Heart right ventricle (tissue), 16 donors: ENCODE data around the gene BTBD2. TPM values are rescaled to one million over a fixed set of nuclear protein-coding genes. Genes with fewer than 3 reads are reported as not detected.

Source experiments
- ATAC-seq, 8 donors: fragments of 200-7000 bp; cut with Tn5 transposase; one replicate each; pipeline ENCODE4 v1.9.1; 2020; ENCODE audit warnings: mild to moderate bottlenecking in 8 of 8, moderate library complexity in 8 of 8, moderate number of reproducible peaks in 1 of 8
- DNase-seq, 2 donors: peaks; one replicate each; pipeline ENCODE4 v3.0.0-alpha.2; 2020
- H3K27ac ChIP-seq, 10 donors: fragments of 200-600 bp; sonication (generic) in 2 of 10; one replicate each; pipeline versions ENCODE4 v1.5.0 to v1.8.0; 2020 to 2022; ENCODE audit warnings: mild to moderate bottlenecking in 3 of 10
- H3K27me3 ChIP-seq, 7 donors: fragments of 200-600 bp; one replicate each; pipeline ENCODE4 v1.8.0; 2021 to 2022; ENCODE audit warnings: mild to moderate bottlenecking in 2 of 7
- H3K36me3 ChIP-seq, 9 donors: fragments of 200-600 bp; sonication (generic) in 1 of 9; one replicate each; pipeline versions ENCODE4 v1.5.0 to v1.8.0; 2020 to 2022; ENCODE audit warnings: mild to moderate bottlenecking in 2 of 9
- H3K4me1 ChIP-seq, 9 donors: fragments of 200-600 bp; sonication (generic) in 1 of 9; one replicate each; pipeline versions ENCODE4 v1.5.0 to v1.8.0; 2020 to 2022; ENCODE audit warnings: mild to moderate bottlenecking in 4 of 9
- H3K4me3 ChIP-seq, 10 donors: fragments of 200-600 bp; sonication (generic) in 2 of 10; one replicate each; pipeline versions ENCODE4 v1.5.0 to v1.8.0; 2020 to 2022; ENCODE audit warnings: mild to moderate bottlenecking in 7 of 10, moderate library complexity in 2 of 10
- H3K9me3 ChIP-seq, 11 donors: fragments of 200-600 bp in 10 of 11; sonication (generic) in 2 of 11; one replicate each; pipeline versions ENCODE4 v1.5.0 to v1.8.0; 2013 to 2022; ENCODE audit warnings: mild to moderate bottlenecking in 2 of 11, control low read depth in 1 of 11, moderate library complexity in 1 of 11
- CTCF ChIP-seq, 9 donors: fragments of 200-600 bp; sonication (generic) in 2 of 9; IDR thresholded peaks; one replicate each; pipeline versions ENCODE4 v1.5.0 to v1.8.0; 2021 to 2022; ENCODE audit warnings: antibody characterized with exemption in 9 of 9, mild to moderate bottlenecking in 5 of 9, moderate library complexity in 1 of 9
- WGBS, 2 donors: extraction: QIAGEN DNeasy Blood & Tissue Kit; methylation state at CpG; one replicate each; pipeline ENCODE4 v1.1.7; 2013; ENCODE audit warnings: inconsistent platforms in 1 of 2; 5-methylcytosine and 5-hydroxymethylcytosine counted together
- intact Hi-C, 10 donors: fragments of 100-400 bp; cut with DNase I; formaldehyde crosslinking; loops; one replicate each; pipeline versions ENCODE4 v1.11.1 to v1.14.2; 2022
- polyA plus RNA-seq, 2 donors: library from polyadenylated mRNA; stranded (reverse); fragments of 200-250 nt; gene quantifications; one replicate each; pipeline ENCODE4 v1.2.3, GENCODE V29; 2013
- total RNA-seq, 10 donors: library from RNA; stranded (reverse); fragmentation: NEBNext Ultra II Directional in 3 of 10; extraction: Animal tissue kit (Norgen Biotek cat#: 25700) in 3 of 10; gene quantifications; one replicate each; pipeline versions ENCODE4 v1.2.1 to v1.2.4, GENCODE V29; 2021 to 2023
- donor health status: Arrhythmogenic right ventricular cardiomyopathy.
- donor health status: ischemic (EF 13 %, LVEDD 7.1; RV severe dilation, severe dysfunction).
- donor health status: healthy with polysubstance abuse.
- donor health status: DM: no; HTN: yes; CAD: no.
- donor health status: DM: no; HTN: no; CAD: no.
- donor health status: ischemic (EF 25% LVEDD 6.9; RV normal size, moderate dysfunction).
- donor health status: ischemic (EF 25% LVEDD 5.7; RV mildly dilated, moderate dysfunction).
- donor health status: healthy.
- donor health status: DM: yes; HTN: yes; CAD: no.
- donor health status: Ischemic cardiomyopathy.
- donor health status: ischemic (EF 35%, LVEDD 5.7; RV mildly dilated, moderate dysfunction).
- donor health status: nonischemic (EF 11% LVEDD 7.7; RV severe dilation, severe dysfunction).
- donor health status: DM: yes; HTN: yes; CAD: no.
- donor health status: PGD.
- donor health status: ischemic (EF 29% LVEDD 5.4; RV normal size, mild dysfunction).
- donor health status: nonischemic (EF 23%, LVEDD 6.1; RV moderate dilation, normal function).

The BTBD2 gene
- total and polyA plus RNA-seq, 12 donors, result 42.8 to 70.4 (median 55.8) TPM

- 36 to 37% methylated on average over 14 of the region's 14 CpGs for WGBS, 2 donors
- no peak for TF ChIP-seq CTCF (IDR thresholded peaks at IDR 0.05)
- Histone ChIP-seq H3K4me1 (peaks cover 78 to 96% (median 92%) of the 10 kb centered on the region in 9 donors), H3K36me3 (peaks cover 0 to 75% (median 17%) of the 10 kb centered on the region in 9 donors), H3K27me3 (no peaks in the 10 kb centered on the region), H3K9me3 (no peaks in the 10 kb centered on the region), H3K4me3 (peak overlapping the region in 1 of 10 donors; percentile 4), H3K27ac (peak overlapping the region; percentile 58 to 100 (median 88))
- intact Hi-C loops, result no loop called here
- no peak for ATAC-seq
- peak in 1 of 2 donors; percentile 58 for DNase-seq
Measured at GRCh38 chr19:2045501-2046045, 30.1 kb upstream of the BTBD2 start.

GRCh38 chr19:2044709-2045500, 29.4 kb upstream of the BTBD2 start:
- no peaks in the 10 kb centered on the region for H3K27me3 ChIP-seq
- ATAC-seq (no peak), DNase-seq (no peak)
- H3K36me3 ChIP-seq, result peaks cover 0 to 81% (median 24%) of the 10 kb centered on the region in 9 donors
- peaks cover 85 to 100% (median 98%) of the 10 kb centered on the region in 9 donors for H3K4me1 ChIP-seq
- no peak overlapping the region for H3K4me3 ChIP-seq
- no peaks in the 10 kb centered on the region for H3K9me3 ChIP-seq
- no peak for TF ChIP-seq CTCF (IDR thresholded peaks at IDR 0.05)
- peak overlapping the region; percentile 58 to 100 (median 90) for H3K27ac ChIP-seq
- intact Hi-C loops, result no loop called here
- WGBS, 2 donors, result 81 to 82% methylated on average over 18 of the region's 18 CpGs

GRCh38 chr19:2043961-2044708, 28.6 kb upstream of the BTBD2 start:
- ATAC-seq (no peak), DNase-seq (no peak)
- no peak for TF ChIP-seq CTCF (IDR thresholded peaks at IDR 0.05)
- Histone ChIP-seq H3K4me3 (no peak overlapping the region), H3K27ac (peak overlapping the region; percentile 19 to 100 (median 90)), H3K9me3 (no peaks in the 10 kb centered on the region), H3K4me1 (peaks cover 85 to 100% (median 97%) of the 10 kb centered on the region in 9 donors), H3K36me3 (peaks cover 0 to 89% (median 30%) of the 10 kb centered on the region in 9 donors), H3K27me3 (no peaks in the 10 kb centered on the region)
- WGBS, 2 donors, result 61 to 75% methylated on average over 10 to 11 of the region's 11 CpGs
- intact Hi-C loops, result no loop called here

- DNase-seq (peak in 1 of 2 donors; percentile 45), ATAC-seq (peak in 2 of 8 donors; percentile 23 to 25)
- WGBS, 2 donors, result 59 to 61% methylated on average over 9 of the region's 9 CpGs
- Histone ChIP-seq H3K27ac (peak overlapping the region; percentile 19 to 100 (median 90)), H3K4me3 (no peak overlapping the region), H3K36me3 (peaks cover 0 to 90% (median 39%) of the 10 kb centered on the region in 9 donors), H3K4me1 (peaks cover 76 to 92% (median 88%) of the 10 kb centered on the region in 9 donors), H3K9me3 (no peaks in the 10 kb centered on the region), H3K27me3 (no peaks in the 10 kb centered on the region)
- intact Hi-C loops, result no loop called here
- no peak for TF ChIP-seq CTCF (IDR thresholded peaks at IDR 0.05)
Measured at GRCh38 chr19:2043251-2043641, 27.7 kb upstream of the BTBD2 start.
